Ishikawa (cell line): ENCODE measurements around the gene CTSZ.

Experiments
- CEBPB ChIP-seq: IDR thresholded peaks from 2 replicates; pipeline ENCODE4 v1.6.1; 2012
- CREB1 ChIP-seq: IDR thresholded peaks from 2 replicates; pipeline ENCODE4 v1.6.1; 2012; ENCODE audit warnings: low read depth
- EP300 ChIP-seq: IDR thresholded peaks from 2 replicates; pipeline ENCODE4 v1.6.1; 2012; ENCODE audit warnings: borderline replicate concordance
- FOXM1 ChIP-seq: IDR thresholded peaks from 2 replicates; pipeline ENCODE4 v1.6.1; 2012; ENCODE audit warnings: low read depth, borderline replicate concordance
- MAX ChIP-seq: IDR thresholded peaks from 2 replicates; pipeline ENCODE4 v1.6.1; 2012
- NFIC ChIP-seq: IDR thresholded peaks from 2 replicates; pipeline ENCODE4 v1.6.1; 2012
- RAD21 ChIP-seq: IDR thresholded peaks from 2 replicates; pipeline ENCODE4 v1.6.1; 2012; ENCODE audit warnings: low read depth
- TAF1 ChIP-seq: IDR thresholded peaks from 2 replicates; pipeline ENCODE4 v1.6.1; 2012; ENCODE audit warnings: low read depth, mild to moderate bottlenecking
- TCF12 ChIP-seq: IDR thresholded peaks from 2 replicates; pipeline ENCODE4 v1.6.1; 2012; ENCODE audit warnings: low read depth
- TEAD4 ChIP-seq: IDR thresholded peaks from 2 replicates; pipeline ENCODE4 v1.6.1; 2012
- YY1 ChIP-seq: IDR thresholded peaks from 2 replicates; pipeline ENCODE4 v1.6.1; 2012; ENCODE audit warnings: low read depth
- ZBTB7A ChIP-seq: IDR thresholded peaks from 2 replicates; pipeline ENCODE4 v1.6.1; 2012; ENCODE audit warnings: low read depth
- TF ChIP-seq, protein P1 (sequence below): IDR thresholded peaks from 2 replicates; pipeline ENCODE4 v1.6.1; 2012; ENCODE audit warnings: low read depth, mild to moderate bottlenecking
- TF ChIP-seq, protein P2 (sequence below): IDR thresholded peaks from 2 replicates; pipeline ENCODE4 v1.6.1; 2012

- TF ChIP-seq RAD21 (no peak), YY1 (no peak), MAX (no peak), TAF1 (no peak), NFIC (no peak), CEBPB (no peak), EP300 (no peak), ZBTB7A (no peak), TEAD4 (no peak), FOXM1 (no peak), CREB1 (no peak), TCF12 (no peak)
- TF ChIP-seq, protein P1, sequence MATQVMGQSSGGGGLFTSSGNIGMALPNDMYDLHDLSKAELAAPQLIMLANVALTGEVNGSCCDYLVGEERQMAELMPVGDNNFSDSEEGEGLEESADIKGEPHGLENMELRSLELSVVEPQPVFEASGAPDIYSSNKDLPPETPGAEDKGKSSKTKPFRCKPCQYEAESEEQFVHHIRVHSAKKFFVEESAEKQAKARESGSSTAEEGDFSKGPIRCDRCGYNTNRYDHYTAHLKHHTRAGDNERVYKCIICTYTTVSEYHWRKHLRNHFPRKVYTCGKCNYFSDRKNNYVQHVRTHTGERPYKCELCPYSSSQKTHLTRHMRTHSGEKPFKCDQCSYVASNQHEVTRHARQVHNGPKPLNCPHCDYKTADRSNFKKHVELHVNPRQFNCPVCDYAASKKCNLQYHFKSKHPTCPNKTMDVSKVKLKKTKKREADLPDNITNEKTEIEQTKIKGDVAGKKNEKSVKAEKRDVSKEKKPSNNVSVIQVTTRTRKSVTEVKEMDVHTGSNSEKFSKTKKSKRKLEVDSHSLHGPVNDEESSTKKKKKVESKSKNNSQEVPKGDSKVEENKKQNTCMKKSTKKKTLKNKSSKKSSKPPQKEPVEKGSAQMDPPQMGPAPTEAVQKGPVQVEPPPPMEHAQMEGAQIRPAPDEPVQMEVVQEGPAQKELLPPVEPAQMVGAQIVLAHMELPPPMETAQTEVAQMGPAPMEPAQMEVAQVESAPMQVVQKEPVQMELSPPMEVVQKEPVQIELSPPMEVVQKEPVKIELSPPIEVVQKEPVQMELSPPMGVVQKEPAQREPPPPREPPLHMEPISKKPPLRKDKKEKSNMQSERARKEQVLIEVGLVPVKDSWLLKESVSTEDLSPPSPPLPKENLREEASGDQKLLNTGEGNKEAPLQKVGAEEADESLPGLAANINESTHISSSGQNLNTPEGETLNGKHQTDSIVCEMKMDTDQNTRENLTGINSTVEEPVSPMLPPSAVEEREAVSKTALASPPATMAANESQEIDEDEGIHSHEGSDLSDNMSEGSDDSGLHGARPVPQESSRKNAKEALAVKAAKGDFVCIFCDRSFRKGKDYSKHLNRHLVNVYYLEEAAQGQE = no peak
- TF ChIP-seq, protein P2, sequence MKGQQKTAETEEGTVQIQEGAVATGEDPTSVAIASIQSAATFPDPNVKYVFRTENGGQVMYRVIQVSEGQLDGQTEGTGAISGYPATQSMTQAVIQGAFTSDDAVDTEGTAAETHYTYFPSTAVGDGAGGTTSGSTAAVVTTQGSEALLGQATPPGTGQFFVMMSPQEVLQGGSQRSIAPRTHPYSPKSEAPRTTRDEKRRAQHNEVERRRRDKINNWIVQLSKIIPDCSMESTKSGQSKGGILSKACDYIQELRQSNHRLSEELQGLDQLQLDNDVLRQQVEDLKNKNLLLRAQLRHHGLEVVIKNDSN = no peak
Measured at GRCh38 chr20:58987790-58988564, 19.1 kb downstream of the CTSZ start.
